HEK293 (cell line): ENCODE results near the gene MBTD1.
"Not testable (repeated sequence)": the region's sequence is repeated elsewhere in the genome, so short reads cannot be mapped to it uniquely, and the experiment has no call there.

ENCODE experiments used
- CTCF ChIP-seq: fragments of 450-650 bp; formaldehyde crosslinking; IDR thresholded peaks from 2 replicates; pipeline ENCODE4 v1.5.1; 2016; ENCODE audit warnings: missing biosample characterization, missing genetic modification characterization
- PRDM2 ChIP-seq: fragments of 450-650 bp; formaldehyde crosslinking; IDR thresholded peaks from 2 replicates; pipeline ENCODE4 v1.5.1; 2016; ENCODE audit warnings: missing biosample characterization, missing genetic modification characterization, borderline replicate concordance
- SETDB1 ChIP-seq: IDR thresholded peaks from one replicate; pipeline ENCODE4 v1.6.1; 2017; ENCODE audit warnings: mild to moderate bottlenecking, low read length, moderate library complexity, mixed read lengths; ENCODE audit not compliant: insufficient read length
- ZBTB8A ChIP-seq: fragments of 450-650 bp; formaldehyde crosslinking; IDR thresholded peaks from 2 replicates; pipeline ENCODE4 v1.5.1; 2016; ENCODE audit warnings: missing biosample characterization, missing genetic modification characterization
- ZNF335 ChIP-seq: fragments of 450-650 bp; formaldehyde crosslinking; conservative IDR thresholded peaks from 2 replicates; pipeline ENCODE4 v1.5.1; 2016; ENCODE audit warnings: missing biosample characterization, missing genetic modification characterization

GRCh38 chr17:51172030-51172429, 87.8 kb downstream of the MBTD1 start:
- not testable (repeated sequence) for TF ChIP-seq CTCF (tag by site-specific recombination); ZBTB8A; ZNF335 (tag by site-specific recombination); PRDM2 (tag by site-specific recombination); SETDB1
